Adrenal gland (tissue), 12 donors: ENCODE results near the gene OPRL1. TPM values are rescaled to one million over a fixed set of nuclear protein-coding genes. Genes with fewer than 3 reads are reported as not detected.

Source experiments
- DNase-seq, 7 donors: peaks; one replicate each; pipeline ENCODE4 v3.0.0-alpha.2; 2019 to 2020
- H3K27ac ChIP-seq, 5 donors: fragments of 200-600 bp; sonication (generic) in 4 of 5; 1 replicate in 3 of 5; 2 replicates in 2 of 5; pipeline versions ENCODE4 v1.5.1 to v1.8.0; 2016 to 2020; ENCODE audit warnings: mild to moderate bottlenecking in 1 of 5
- H3K27me3 ChIP-seq: fragments of 200-600 bp; 2 replicates; pipeline ENCODE4 v1.8.0; 2021
- H3K36me3 ChIP-seq, 2 donors: fragments of 200-600 bp; replicated peaks in 1 of 2; 1 replicate in 1 of 2; 2 replicates in 1 of 2; pipeline versions ENCODE4 v1.5.1 to v1.8.0; 2018 to 2022
- H3K4me1 ChIP-seq, 2 donors: fragments of 200-600 bp; replicated peaks in 1 of 2; 1 replicate in 1 of 2; 2 replicates in 1 of 2; pipeline versions ENCODE4 v1.5.1 to v1.8.0; 2018 to 2021
- H3K4me3 ChIP-seq, 4 donors: fragments of 200-600 bp; sonication (generic) in 3 of 4; one replicate each; pipeline ENCODE4 v1.5.1; 2016 to 2018
- H3K9me3 ChIP-seq, 3 donors: fragments of 200-600 bp; sonication (generic) in 1 of 3; replicated peaks in 1 of 3; 1 replicate in 2 of 3; 2 replicates in 1 of 3; pipeline versions ENCODE4 v1.5.1 to v1.8.0; 2016 to 2021
- CTCF ChIP-seq, 6 experiments: fragments of 450-650 bp in 4 of 6; fragments of 200-600 bp in 2 of 6; sonication (generic) in 1 of 6; IDR thresholded peaks; 1 replicate in 5 of 6; 2 replicates in 1 of 6; pipeline versions ENCODE4 v1.5.1 to v1.8.0; 2016 to 2021; ENCODE audit warnings: antibody characterized with exemption in 6 of 6, mild to moderate bottlenecking in 2 of 6, moderate library complexity in 1 of 6
- POLR2A ChIP-seq, 2 donors: fragments of 450-650 bp; IDR thresholded peaks; one replicate each; pipeline ENCODE4 v1.6.1; 2017; ENCODE audit warnings: antibody characterized with exemption in 2 of 2, mild to moderate bottlenecking in 2 of 2, moderate library complexity in 1 of 2
- WGBS, 4 donors: extraction: QIAGEN DNeasy Blood & Tissue Kit in 2 of 4; methylation state at CpG; one replicate each; pipeline versions ENCODE4 v1.1.5 to v1.1.7; 2013 to 2017; 5-methylcytosine and 5-hydroxymethylcytosine counted together
- intact Hi-C, 2 donors: fragments of 100-400 bp; cut with DNase I; formaldehyde crosslinking; loops; one replicate each; pipeline versions ENCODE4 v1.14.1 to v1.15.0; 2022 to 2023
- polyA plus RNA-seq, 3 donors: library from polyadenylated mRNA; stranded (reverse); fragments of 200-250 nt in 2 of 3; fragments of 350-450 nt in 1 of 3; fragmentation: Illumina TruSeq in 1 of 3; extraction: RNeasy Lipid Tissue Mini Kit (QIAGEN cat#74804) in 1 of 3; gene quantifications; one replicate each; pipeline ENCODE4 v1.2.3, GENCODE V29; 2013 to 2014
- total RNA-seq, 9 donors: library from RNA; depleted of rRNA in 4 of 9; stranded (reverse); fragments of >200 nt in 4 of 9; fragments of 120-200 nt in 1 of 9; fragmentation: NEBNext Ultra II Directional in 1 of 9; extraction: Animal tissue kit (Norgen Biotek cat#: 25700) in 1 of 9; gene quantifications; one replicate each; pipeline versions ENCODE4 v1.1.0 to v1.2.4, GENCODE V29; 2013 to 2023
- donor health status: healthy with polysubstance abuse.
- donor health status: Bipolar disorder and iron deficiency.
- donor health status: DM: yes; HTN: yes; CAD: no.
- donor health status: DM: no; HTN: no; CAD: no.
- donor health status: DM: no; HTN: no; CAD: no.
- donor health status: DM: yes; HTN: yes; CAD: no.

The OPRL1 gene
- total and polyA plus RNA-seq, 12 donors: 0.24 to 5.7 (median 2.2) TPM

GRCh38 chr20:64043768-64044167 lies 36.1 kb upstream of the OPRL1 start:
- Histone ChIP-seq H3K27ac (no peak overlapping the region), H3K9me3 (no peaks in the 10 kb centered on the region), H3K27me3 (peaks cover 49% of the 10 kb centered on the region), H3K4me1 (peaks cover 2 to 20% of the 10 kb centered on the region in 2 donors), H3K4me3 (no peak overlapping the region), H3K36me3 (no peaks in the 10 kb centered on the region)
- no peak for DNase-seq
- WGBS, 4 donors: 86 to 90% (median 88%) methylated on average over 9 of the region's 9 CpGs
- intact Hi-C loops: no loop called here
- no peak for TF ChIP-seq POLR2A (IDR thresholded peaks at IDR 0.05)
- no peak for TF ChIP-seq CTCF (IDR thresholded peaks at IDR 0.05)

- peak in 1 of 2 donors; percentile 16 for TF ChIP-seq POLR2A (IDR thresholded peaks at IDR 0.05)
- no peak for TF ChIP-seq CTCF (IDR thresholded peaks at IDR 0.05)
- peak in 3 of 7 donors; percentile 44 to 68 (median 62) for DNase-seq
- Histone ChIP-seq H3K27me3 (peaks cover 54% of the 10 kb centered on the region), H3K27ac (peak overlapping the region in 1 of 5 donors; percentile 61), H3K36me3 (no peaks in the 10 kb centered on the region), H3K4me1 (peaks cover 0 to 12% of the 10 kb centered on the region in 2 donors), H3K4me3 (no peak overlapping the region), H3K9me3 (no peaks in the 10 kb centered on the region)
- 61 to 68% (median 64%) methylated on average over 6 to 14 of the region's 14 CpGs for WGBS, 4 donors
- intact Hi-C loops: loop anchor here in 1 of 2 donors (5.0 kb wide), 1 partner anchor 68 kb away; no protein-coding TSS in a partner anchor
Observed at GRCh38 chr20:64044484-64045247, 35.2 kb upstream of the OPRL1 start.

- intact Hi-C loops: loop anchor here in 1 of 2 donors (5.0 kb wide), 1 partner anchor 67 kb away; no protein-coding TSS in a partner anchor
- TF ChIP-seq POLR2A (IDR thresholded peaks at IDR 0.05) (no peak), CTCF (IDR thresholded peaks at IDR 0.05) (no peak)
- DNase-seq: peak in 3 of 7 donors; percentile 17 to 70 (median 57)
- Histone ChIP-seq H3K27ac (peak overlapping the region in 1 of 5 donors; percentile 61), H3K36me3 (no peaks in the 10 kb centered on the region), H3K27me3 (peaks cover 57% of the 10 kb centered on the region), H3K4me3 (no peak overlapping the region), H3K9me3 (no peaks in the 10 kb centered on the region), H3K4me1 (peaks cover 0 to 12% of the 10 kb centered on the region in 2 donors)
- 38 to 71% (median 65%) methylated on average over 3 to 11 of the region's 11 CpGs for WGBS, 4 donors
Observed at GRCh38 chr20:64045346-64046011, 34.4 kb upstream of the OPRL1 start.

- Histone ChIP-seq H3K27me3 (peaks cover 54% of the 10 kb centered on the region), H3K4me1 (peaks cover 0 to 5% of the 10 kb centered on the region in 2 donors), H3K9me3 (no peaks in the 10 kb centered on the region), H3K27ac (no peak overlapping the region), H3K36me3 (no peaks in the 10 kb centered on the region), H3K4me3 (peak overlapping the region in 1 of 4 donors; percentile 26)
- DNase-seq: no peak
- 64 to 78% (median 65%) methylated on average over 8 of the region's 8 CpGs for WGBS, 4 donors
- TF ChIP-seq CTCF (IDR thresholded peaks at IDR 0.05) (no peak), POLR2A (IDR thresholded peaks at IDR 0.05) (no peak)
- intact Hi-C loops: loop anchor here in 1 of 2 donors (5.0 kb wide), 1 partner anchor 65 kb away; no protein-coding TSS in a partner anchor
Observed at GRCh38 chr20:64047046-64047389, 32.9 kb upstream of the OPRL1 start.
